Loucy (cell line): ENCODE data around the gene ATP5F1C.

Source experiments
- CTCF ChIP-seq: fragments of 200-600 bp; sonication (generic); conservative IDR thresholded peaks from 2 replicates; pipeline ENCODE4 v1.5.1; 2014; ENCODE audit warnings: mild to moderate bottlenecking, antibody characterized with exemption, low read length
- EZH2phosphoT487 ChIP-seq: fragments of 200-600 bp; IDR thresholded peaks from 2 replicates; pipeline ENCODE4 v1.6.1; 2018; ENCODE audit warnings: antibody characterized with exemption, mild to moderate bottlenecking, moderate library complexity, borderline replicate concordance

DNA sequence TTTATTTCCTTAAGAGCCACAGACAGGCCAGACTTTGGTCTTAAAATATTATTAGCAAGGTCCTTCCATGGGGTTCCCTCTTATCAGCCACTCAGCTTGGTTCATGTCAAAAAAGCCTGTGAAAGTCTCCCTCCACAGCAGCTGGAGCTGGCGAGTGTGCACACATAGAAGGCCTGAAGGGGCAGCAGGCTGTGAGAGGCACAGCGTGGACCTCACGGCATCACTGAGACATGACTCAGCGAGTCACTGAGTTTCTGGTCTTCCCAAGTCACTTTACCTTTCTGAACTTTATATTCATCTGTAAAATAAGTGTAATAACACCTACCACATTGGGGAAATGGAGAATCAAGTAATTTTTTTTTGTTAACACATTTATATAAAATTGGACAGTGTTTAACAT, 39.0 kb downstream of the ATP5F1C start:
- peak; percentile 33; the same call in 1 of the 2 replicates for TF ChIP-seq CTCF
- no peak for TF ChIP-seq EZH2phosphoT487
